Measurements from ENCODE around the gene ST8SIA5. TPM values are rescaled to one million over a fixed set of nuclear protein-coding genes. Genes with fewer than 3 reads are reported as not detected.

The ST8SIA5 gene
- total RNA-seq, 1 experiment from 2014 or later = 0.54 TPM

- H3K36me3 ChIP-seq (ENCODE audit: control insufficient read depth in 1 of 2, insufficient read depth in 2 of 2, low read length in 2 of 2) = no peaks in the 10 kb centered on the region
- no peaks in the 10 kb centered on the region for H3K79me2 ChIP-seq (ENCODE audit: insufficient read depth, low read length)
- no peak for ATAC-seq
- no peak overlapping the region for H3K4me2 ChIP-seq (ENCODE audit: low read length)
- no peak for DNase-seq (ENCODE audit: low read depth, low spot score)
- ChIA-PET CTCF (no interaction called here), RAD21 (ENCODE audit: low non-redundant PET in 1 of 2, low total read pairs in 2 of 2, uncharacterized antibody in 2 of 2, unreplicated experiment in 2 of 2) (no interaction called here), POLR2A (no interaction called here)
- H3K27ac ChIP-seq (ENCODE audit: low read depth, low read length) = no peak overlapping the region
- intact Hi-C loops (cut with micrococcal nuclease) = no loop called here
- no peak for TF ChIP-seq ZBTB33 (IDR thresholded peaks at IDR 0.05; ENCODE audit: extremely low read depth, insufficient replicate concordance, low read length)
- TF ChIP-seq EGR1 (IDR thresholded peaks at IDR 0.05; ENCODE audit: low read depth) = no peak
- TF ChIP-seq EZH2phosphoT487 (IDR thresholded peaks at IDR 0.05; ENCODE audit: borderline replicate concordance) = no peak
- no peak for TF ChIP-seq ZNF274 (IDR thresholded peaks at IDR 0.05; ENCODE audit: low read depth, low read length)
- TF ChIP-seq JUND (IDR thresholded peaks at IDR 0.05) = no peak
- TF ChIP-seq SP1 (IDR thresholded peaks at IDR 0.05; ENCODE audit: low read depth) = no peak
- no peak for TF ChIP-seq CTCF (IDR thresholded peaks at IDR 0.05 in 2 of 3, conservative IDR thresholded peaks at IDR 0.05 in 1 of 3; ENCODE audit: borderline replicate concordance in 1 of 3, insufficient read depth in 1 of 3, low read depth in 2 of 3, low read length in 2 of 3)
- TF ChIP-seq CBX3 (IDR thresholded peaks at IDR 0.05; ENCODE audit: low read depth) = no peak
- TF ChIP-seq REST (IDR thresholded peaks at IDR 0.05; ENCODE audit: low read depth) = no peak
- H3K9me3 ChIP-seq (ENCODE audit: control insufficient read depth in 1 of 2, insufficient read depth in 1 of 2, low read depth in 1 of 2, low read length in 2 of 2) = no peaks in the 10 kb centered on the region
- no peak overlapping the region for H2AFZ ChIP-seq (ENCODE audit: low read depth, low read length, poor library complexity, severe bottlenecking)
- no TSS peak for BruUV-seq (replicated peaks)
- H3K27me3 ChIP-seq (ENCODE audit: insufficient read depth, low read length) = peaks cover 15% of the 10 kb centered on the region
- no peak overlapping the region for H3K9ac ChIP-seq (ENCODE audit: low read length)
- H3K9me2 ChIP-seq (ENCODE audit: insufficient read depth) = no peaks in the 10 kb centered on the region
- H3K4me1 ChIP-seq (ENCODE audit: control insufficient read depth in 1 of 2, insufficient read depth in 2 of 2, low read length in 2 of 2) = peaks cover 0 to 3% of the 10 kb centered on the region in 2 experiments; a peak in 1 of 4 replicates
- no peaks in the 10 kb centered on the region for H4K20me1 ChIP-seq (ENCODE audit: insufficient read depth)
- no peak overlapping the region for H3K4me3 ChIP-seq (replicated peaks in 1 of 2; ENCODE audit: low read depth in 1 of 2, low read length in 2 of 2)
These were observed 78.0 kb downstream of the ST8SIA5 start for GRCh38 chr18:46678785-46679399.

Measured in HCT116 (cell line).